HG02759 (cell line): Measurements from ENCODE around the gene ARHGEF28.

Experiments
- ATAC-seq: cut with Tn5 transposase; IDR thresholded peaks from one replicate; pipeline ENCODE4 v1.9.1; 2021; ENCODE audit warnings: mild to moderate bottlenecking, moderate library complexity; ENCODE audit not compliant: unreplicated experiment

The ARHGEF28 gene

DNA sequence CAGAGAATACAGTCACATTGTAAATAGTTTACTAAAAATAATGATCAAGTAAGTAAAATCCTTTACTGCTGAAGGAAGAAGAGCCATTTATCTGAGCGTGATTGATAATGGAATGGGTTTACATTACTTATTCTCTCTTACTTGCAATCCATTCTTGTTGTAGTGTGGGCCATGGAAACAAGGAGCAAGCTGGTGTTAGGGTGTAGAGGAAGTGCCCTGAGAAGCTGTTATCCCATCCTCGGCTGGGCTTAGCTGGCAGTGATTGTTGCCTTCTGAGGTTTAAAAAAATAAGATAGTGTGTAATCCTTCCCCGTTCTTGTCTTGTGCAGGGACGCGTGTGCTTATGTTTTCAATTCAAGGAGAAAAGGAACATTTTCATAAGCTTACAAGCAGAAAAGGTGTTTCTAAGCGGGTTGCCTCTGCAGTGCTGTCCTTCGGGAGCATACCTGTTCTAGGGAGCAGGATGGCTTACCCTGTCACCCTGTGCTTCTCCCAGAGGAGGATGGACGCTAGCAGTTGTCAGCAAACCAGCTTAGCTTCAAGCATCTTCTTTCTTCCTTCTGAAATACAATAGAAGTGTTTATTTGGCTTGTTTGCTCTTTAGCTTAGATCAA, 188.3 kb downstream of the ARHGEF28 start:
- ATAC-seq, result no peak

GRCh38 chr5:73815631-73816030, 189.6 kb downstream of the ARHGEF28 start:
- no peak for ATAC-seq

DNA sequence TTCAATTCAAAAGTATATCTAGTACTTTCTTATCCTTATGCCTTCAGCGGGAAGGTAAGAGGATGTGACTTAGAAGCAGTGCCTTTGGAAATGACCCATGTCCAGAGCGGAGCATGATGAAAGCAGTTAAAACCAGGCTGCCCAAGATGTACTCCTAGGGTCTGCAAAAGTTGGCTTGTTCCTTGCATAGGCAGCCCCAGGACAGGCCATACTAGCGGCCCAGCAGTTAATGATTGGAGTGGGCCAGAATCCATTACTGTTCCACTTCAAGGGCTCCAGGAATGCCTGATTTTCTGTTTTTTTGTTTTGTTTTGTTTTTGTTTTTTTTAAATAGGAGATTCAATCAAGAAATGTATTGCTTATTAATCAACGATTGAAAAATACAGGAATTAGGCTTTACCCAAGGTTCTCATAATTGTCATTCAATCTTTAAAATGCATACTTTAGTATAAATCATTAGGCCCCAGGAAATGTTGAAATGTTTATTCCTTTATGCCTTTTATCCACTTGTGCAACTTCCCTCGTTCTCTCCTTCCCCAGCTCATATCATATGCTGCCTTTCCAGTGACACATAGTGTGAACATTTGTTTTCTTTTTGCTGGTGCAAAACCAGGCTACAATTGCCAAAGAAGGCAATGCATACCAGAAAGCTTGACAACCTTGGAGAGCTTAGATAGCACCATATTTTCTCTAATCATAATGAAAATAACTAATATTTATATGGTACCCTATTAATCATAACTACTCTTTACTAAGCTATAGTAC, 190.8 kb downstream of the ARHGEF28 start:
- ATAC-seq, result no peak

GRCh38 chr5:73818357-73818756, 192.4 kb downstream of the ARHGEF28 start:
- no peak for ATAC-seq

GRCh38 chr5:73820326-73820725, 194.3 kb downstream of the ARHGEF28 start:
- no peak for ATAC-seq

GRCh38 chr5:73821003-73821402, 195.0 kb downstream of the ARHGEF28 start:
- no peak for ATAC-seq

- no peak for ATAC-seq
These were observed 196.4 kb downstream of the ARHGEF28 start for GRCh38 chr5:73822278-73822988.

- ATAC-seq, result no peak
These were observed 197.0 kb downstream of the ARHGEF28 start for GRCh38 chr5:73822989-73823339.

- ATAC-seq, result no peak
These were observed 197.5 kb downstream of the ARHGEF28 start for GRCh38 chr5:73823508-73823925.

- no peak for ATAC-seq
These were observed 199.2 kb downstream of the ARHGEF28 start for GRCh38 chr5:73825199-73825598.

- ATAC-seq, result no peak
These were observed 199.7 kb downstream of the ARHGEF28 start for GRCh38 chr5:73825736-73826135.

DNA sequence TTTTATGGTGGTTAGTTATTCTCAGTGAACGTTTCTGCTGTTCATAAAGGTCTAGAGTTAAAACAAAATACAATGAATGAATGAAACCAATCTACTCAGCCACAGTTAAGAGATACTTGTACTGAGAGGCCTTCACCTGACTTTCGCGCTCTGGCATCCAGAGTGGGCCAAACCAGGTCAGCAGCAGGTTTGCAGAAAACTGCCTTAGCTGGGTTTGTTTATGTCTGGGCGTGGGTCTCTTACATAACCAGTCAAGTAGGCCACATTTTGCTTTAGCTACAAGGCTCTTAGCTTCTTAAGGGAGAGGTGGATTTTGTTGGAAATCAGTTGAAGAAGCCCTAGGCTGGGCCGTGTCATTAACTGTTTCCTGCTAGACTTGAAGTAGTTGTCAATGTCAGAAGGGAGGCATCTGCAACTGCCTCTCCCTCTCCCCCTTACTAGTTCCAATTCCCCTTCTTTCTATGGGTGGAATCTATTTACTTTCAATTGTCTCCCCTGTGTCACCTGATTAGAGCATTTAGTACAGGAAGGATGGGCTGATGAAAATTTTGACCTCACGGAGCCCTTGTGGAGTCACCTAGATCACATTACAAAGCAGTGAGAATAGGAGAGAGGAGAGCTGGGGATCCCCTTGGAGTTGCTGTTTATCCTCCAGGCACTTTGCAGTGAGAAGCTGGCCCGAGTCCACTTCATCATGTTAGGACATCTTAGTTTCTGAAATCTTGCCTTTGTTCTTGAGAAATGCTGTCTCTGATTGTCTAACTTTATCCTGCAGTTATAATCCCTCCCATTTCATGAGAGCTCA, 200.5 kb downstream of the ARHGEF28 start:
- ATAC-seq, result no peak

DNA sequence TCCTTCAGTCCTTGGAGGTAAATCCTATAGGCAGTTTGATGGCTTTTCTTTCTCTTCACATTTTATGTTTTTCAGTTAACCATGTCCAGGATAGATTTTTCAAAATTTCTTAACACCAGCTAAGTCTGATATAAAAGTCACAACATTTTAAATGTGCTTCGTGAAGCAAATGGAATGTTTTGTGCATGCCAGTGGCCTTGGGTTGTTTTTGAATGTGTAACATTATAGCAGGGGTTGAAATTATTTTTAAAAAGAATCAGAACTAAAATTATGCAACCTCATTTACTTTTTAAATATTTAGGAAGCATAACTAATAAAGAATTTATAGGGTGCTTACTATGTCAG, 201.1 kb downstream of the ARHGEF28 start:
- no peak for ATAC-seq

DNA sequence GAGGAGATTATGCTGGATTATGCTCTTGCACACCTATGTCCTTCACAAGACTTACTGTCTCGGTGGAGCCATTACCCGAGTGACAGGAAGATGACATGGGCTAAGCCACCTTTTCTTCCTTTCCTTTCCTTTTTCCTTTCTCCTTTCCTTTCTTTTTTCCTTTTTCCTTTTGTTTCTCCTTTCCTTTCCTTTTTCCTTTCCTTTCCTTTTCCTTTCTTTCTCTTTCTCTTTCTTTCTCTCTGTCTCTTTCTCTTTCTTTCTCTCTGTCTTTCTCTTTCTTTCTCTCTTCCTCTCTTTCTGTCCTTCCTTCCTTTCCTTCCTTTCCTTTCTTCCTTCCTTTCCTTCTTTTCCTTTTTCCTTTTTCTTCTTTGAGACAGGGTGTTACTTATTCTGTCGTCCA, 202.5 kb downstream of the ARHGEF28 start:
- ATAC-seq, result no peak

GRCh38 chr5:73830646-73831045, 204.7 kb downstream of the ARHGEF28 start:
- no peak for ATAC-seq

DNA sequence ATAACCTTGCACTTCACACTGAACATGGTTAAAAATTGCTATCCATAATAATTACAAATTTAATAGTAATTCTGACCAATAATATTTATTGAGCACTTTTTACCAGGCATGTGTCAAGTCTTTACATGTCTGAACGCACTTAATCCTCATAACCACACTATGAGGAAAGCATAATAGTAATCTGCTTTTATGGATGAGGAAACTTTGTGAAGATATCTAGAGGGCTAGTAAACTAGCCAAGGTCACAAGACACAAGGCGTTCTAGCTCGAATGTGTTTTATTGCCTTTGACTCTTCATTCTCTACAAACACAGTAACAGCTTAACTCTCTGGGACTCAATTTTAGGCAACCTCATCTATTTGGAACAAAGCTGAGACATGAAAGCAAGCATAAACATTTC, 205.1 kb downstream of the ARHGEF28 start:
- no peak for ATAC-seq

GRCh38 chr5:73834693-73835092, 208.7 kb downstream of the ARHGEF28 start:
- no peak for ATAC-seq

GRCh38 chr5:73835726-73836125, 209.7 kb downstream of the ARHGEF28 start:
- no peak for ATAC-seq

DNA sequence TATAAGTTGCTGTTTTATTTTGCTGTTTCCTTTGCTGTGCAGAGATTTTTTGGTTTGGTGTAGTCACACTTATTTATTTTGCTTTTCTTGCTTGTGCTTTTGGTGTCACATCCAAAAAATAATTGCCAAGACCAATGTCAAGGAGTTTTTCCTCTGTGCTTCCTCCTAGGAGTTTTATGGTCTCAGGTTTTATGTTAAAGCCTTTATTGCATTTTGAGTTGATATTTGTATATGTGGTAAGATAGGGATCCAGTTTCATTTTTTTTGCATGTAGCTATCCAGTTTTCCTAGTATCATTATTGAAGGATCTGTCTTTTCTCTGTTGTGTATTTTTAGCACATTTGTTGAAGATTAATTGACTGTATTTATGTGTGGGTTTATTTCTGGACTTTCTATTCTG, 210.6 kb downstream of the ARHGEF28 start:
- no peak for ATAC-seq

DNA sequence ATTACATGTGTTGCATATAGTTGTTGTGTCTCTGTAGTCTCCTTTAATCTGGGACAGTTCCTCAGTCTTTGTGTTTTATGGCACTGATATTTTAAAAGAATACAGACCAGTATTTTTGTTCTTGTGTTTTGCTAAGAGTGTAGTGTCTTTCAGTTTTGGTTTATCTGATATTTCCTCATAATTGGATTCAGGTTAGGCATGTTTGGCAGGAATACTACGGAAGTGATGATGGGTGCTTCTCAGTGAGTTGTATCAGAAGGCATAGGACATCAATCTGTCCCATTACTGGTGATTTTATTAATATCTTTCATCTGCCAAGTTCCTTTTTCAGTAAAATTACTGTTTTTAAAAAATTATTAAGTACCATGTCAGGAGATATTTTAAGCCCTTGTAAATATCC, 212.9 kb downstream of the ARHGEF28 start:
- ATAC-seq, result no peak

- ATAC-seq, result no peak
These were observed 215.6 kb downstream of the ARHGEF28 start for GRCh38 chr5:73841641-73842040.
